Testis (tissue), 3 donors: Measurements from ENCODE around the gene EXOC4. TPM values are rescaled to one million over a fixed set of nuclear protein-coding genes. Genes with fewer than 3 reads are reported as not detected.

ENCODE experiments used
- DNase-seq: peaks from one replicate; pipeline ENCODE4 v3.0.0-alpha.2; 2019
- H3K27ac ChIP-seq, 2 donors: fragments of 200-600 bp; sonication (generic); one replicate each; pipeline ENCODE4 v1.5.1; 2019
- H3K27me3 ChIP-seq: fragments of 200-600 bp; sonication (generic); one replicate; pipeline ENCODE4 v1.5.1; 2019
- H3K36me3 ChIP-seq: fragments of 200-600 bp; sonication (generic); one replicate; pipeline ENCODE4 v1.5.1; 2017; ENCODE audit warnings: low read depth; ENCODE audit errors: missing control alignments
- H3K4me1 ChIP-seq: fragments of 200-600 bp; sonication (generic); one replicate; pipeline ENCODE4 v1.5.1; 2019
- H3K4me3 ChIP-seq, 2 donors: fragments of 200-600 bp; sonication (generic); one replicate each; pipeline ENCODE4 v1.5.1; 2017 to 2019
- H3K9me3 ChIP-seq: fragments of 200-600 bp; sonication (generic); one replicate; pipeline ENCODE4 v1.5.1; 2017
- POLR2A ChIP-seq: fragments of 450-650 bp; IDR thresholded peaks from one replicate; pipeline ENCODE4 v1.6.1; 2017; ENCODE audit warnings: antibody characterized with exemption, mild to moderate bottlenecking, moderate library complexity
- WGBS, 2 donors: methylation state at CpG; one replicate each; pipeline ENCODE4 v1.1.5; 2018; 5-methylcytosine and 5-hydroxymethylcytosine counted together
- intact Hi-C: fragments of 100-400 bp; cut with DNase I; formaldehyde crosslinking; loops from one replicate; pipeline ENCODE4 v1.15.1; 2023; ENCODE audit warnings: low total_unique reads
- polyA plus RNA-seq: library from polyadenylated mRNA; stranded (reverse); fragments of 350-450 nt; fragmentation: Illumina TruSeq; extraction: RNeasy Lipid Tissue Mini Kit (QIAGEN cat#74804); gene quantifications from one replicate; pipeline ENCODE4 v1.2.3, GENCODE V29; 2014; ENCODE audit warnings: low read depth, low replicate concordance; ENCODE audit not compliant: insufficient read depth
- total RNA-seq, 2 donors: library from RNA; depleted of rRNA; stranded (reverse); fragments of >200 nt; gene quantifications; one replicate each; pipeline ENCODE4 v1.2.3, GENCODE V29; 2016
- TF ChIP-seq, protein P1 (sequence below), 3 experiments: fragments of 450-650 bp in 2 of 3; fragments of 200-600 bp in 1 of 3; sonication (generic) in 1 of 3; IDR thresholded peaks; one replicate each; pipeline ENCODE4 v1.5.1; 2016 to 2019; ENCODE audit warnings: antibody characterized with exemption in 3 of 3, mild to moderate bottlenecking in 2 of 3, moderate library complexity in 1 of 3

Gene EXOC4
- total and polyA plus RNA-seq, 3 donors from 2014 or later: 47.4 to 169 (median 142) TPM

DNA sequence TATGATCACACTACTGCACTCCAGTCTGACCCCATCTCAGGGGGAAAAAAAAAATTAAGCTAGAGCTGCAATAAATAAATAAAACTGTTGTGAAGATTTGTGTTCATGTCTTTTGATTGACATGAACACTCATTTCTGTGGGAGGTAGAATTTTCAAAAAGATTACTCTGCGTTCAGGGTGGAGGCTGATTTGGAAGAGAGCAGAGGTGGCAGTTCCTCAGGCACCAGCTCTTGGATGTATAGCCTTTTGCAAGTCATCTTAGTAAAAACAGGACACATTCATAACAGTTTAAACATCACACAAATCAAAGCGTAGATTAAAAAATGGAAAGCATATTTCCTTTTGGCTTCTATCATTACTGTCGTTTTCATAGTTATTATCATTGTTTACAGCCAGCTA is 630.7 kb downstream of the EXOC4 start:
- TF ChIP-seq, protein P1, sequence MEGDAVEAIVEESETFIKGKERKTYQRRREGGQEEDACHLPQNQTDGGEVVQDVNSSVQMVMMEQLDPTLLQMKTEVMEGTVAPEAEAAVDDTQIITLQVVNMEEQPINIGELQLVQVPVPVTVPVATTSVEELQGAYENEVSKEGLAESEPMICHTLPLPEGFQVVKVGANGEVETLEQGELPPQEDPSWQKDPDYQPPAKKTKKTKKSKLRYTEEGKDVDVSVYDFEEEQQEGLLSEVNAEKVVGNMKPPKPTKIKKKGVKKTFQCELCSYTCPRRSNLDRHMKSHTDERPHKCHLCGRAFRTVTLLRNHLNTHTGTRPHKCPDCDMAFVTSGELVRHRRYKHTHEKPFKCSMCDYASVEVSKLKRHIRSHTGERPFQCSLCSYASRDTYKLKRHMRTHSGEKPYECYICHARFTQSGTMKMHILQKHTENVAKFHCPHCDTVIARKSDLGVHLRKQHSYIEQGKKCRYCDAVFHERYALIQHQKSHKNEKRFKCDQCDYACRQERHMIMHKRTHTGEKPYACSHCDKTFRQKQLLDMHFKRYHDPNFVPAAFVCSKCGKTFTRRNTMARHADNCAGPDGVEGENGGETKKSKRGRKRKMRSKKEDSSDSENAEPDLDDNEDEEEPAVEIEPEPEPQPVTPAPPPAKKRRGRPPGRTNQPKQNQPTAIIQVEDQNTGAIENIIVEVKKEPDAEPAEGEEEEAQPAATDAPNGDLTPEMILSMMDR (IDR thresholded peaks at IDR 0.05): no peak
- no peak for TF ChIP-seq POLR2A
- no peak overlapping the region for H3K4me3 ChIP-seq
- DNase-seq: no peak
- no peaks in the 10 kb centered on the region for H3K9me3 ChIP-seq
- no peak overlapping the region for H3K27ac ChIP-seq
- H3K27me3 ChIP-seq: no peaks in the 10 kb centered on the region
- H3K4me1 ChIP-seq: no peaks in the 10 kb centered on the region
- WGBS, 2 donors: 68 to 84% methylated on average over 3 of the region's 3 CpGs
- intact Hi-C loops: no loop called here
- H3K36me3 ChIP-seq: no peaks in the 10 kb centered on the region

DNA sequence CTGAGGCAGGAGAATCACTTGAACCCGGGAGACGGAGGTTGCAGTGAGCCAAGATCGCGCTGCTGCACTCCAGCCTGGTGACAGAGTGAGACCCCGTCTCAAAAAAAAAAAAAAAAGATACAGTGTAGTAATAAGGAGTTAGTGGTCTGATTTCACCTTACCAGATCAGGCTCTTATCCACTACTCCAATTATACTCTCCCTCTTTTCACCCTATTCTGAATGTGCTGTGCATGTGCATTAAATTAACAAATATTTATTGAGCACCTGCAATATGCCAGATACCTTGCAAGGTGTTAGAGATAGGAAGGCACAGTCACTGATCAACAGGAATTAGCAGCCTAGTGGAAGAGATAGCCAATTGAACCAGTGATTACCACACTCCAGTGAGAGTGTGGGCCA is 632.3 kb downstream of the EXOC4 start:
- no peak overlapping the region for H3K4me3 ChIP-seq
- H3K27ac ChIP-seq: no peak overlapping the region
- DNase-seq: no peak
- 97% methylated on average over 5 of the region's 5 CpGs for WGBS, 2 donors
- no peak for TF ChIP-seq POLR2A
- TF ChIP-seq, protein P1 (IDR thresholded peaks at IDR 0.05): no peak
- no peaks in the 10 kb centered on the region for H3K9me3 ChIP-seq
- intact Hi-C loops: no loop called here
- no peaks in the 10 kb centered on the region for H3K27me3 ChIP-seq
- no peaks in the 10 kb centered on the region for H3K36me3 ChIP-seq
- H3K4me1 ChIP-seq: no peaks in the 10 kb centered on the region

GRCh38 chr7:133886086-133886485 is 633.2 kb downstream of the EXOC4 start:
- Histone ChIP-seq H3K27ac (no peak overlapping the region), H3K27me3 (no peaks in the 10 kb centered on the region), H3K4me3 (no peak overlapping the region), H3K4me1 (no peaks in the 10 kb centered on the region), H3K9me3 (no peaks in the 10 kb centered on the region), H3K36me3 (no peaks in the 10 kb centered on the region)
- no peak for DNase-seq
- WGBS, 2 donors: 60 to 66% methylated on average over 3 of the region's 3 CpGs
- intact Hi-C loops: no loop called here
- no peak for TF ChIP-seq POLR2A
- TF ChIP-seq, protein P1 (IDR thresholded peaks at IDR 0.05): no peak

- DNase-seq: no peak
- H3K4me1 ChIP-seq: no peaks in the 10 kb centered on the region
- H3K27me3 ChIP-seq: no peaks in the 10 kb centered on the region
- no peak for TF ChIP-seq POLR2A
- TF ChIP-seq, protein P1 (IDR thresholded peaks at IDR 0.05): no peak
- 82 to 85% methylated on average over 2 of the region's 2 CpGs for WGBS, 2 donors
- no peak overlapping the region for H3K4me3 ChIP-seq
- H3K36me3 ChIP-seq: no peaks in the 10 kb centered on the region
- H3K27ac ChIP-seq: no peak overlapping the region
- intact Hi-C loops: no loop called here
- H3K9me3 ChIP-seq: no peaks in the 10 kb centered on the region
These were observed 633.9 kb downstream of the EXOC4 start for GRCh38 chr7:133886797-133887196.

DNA sequence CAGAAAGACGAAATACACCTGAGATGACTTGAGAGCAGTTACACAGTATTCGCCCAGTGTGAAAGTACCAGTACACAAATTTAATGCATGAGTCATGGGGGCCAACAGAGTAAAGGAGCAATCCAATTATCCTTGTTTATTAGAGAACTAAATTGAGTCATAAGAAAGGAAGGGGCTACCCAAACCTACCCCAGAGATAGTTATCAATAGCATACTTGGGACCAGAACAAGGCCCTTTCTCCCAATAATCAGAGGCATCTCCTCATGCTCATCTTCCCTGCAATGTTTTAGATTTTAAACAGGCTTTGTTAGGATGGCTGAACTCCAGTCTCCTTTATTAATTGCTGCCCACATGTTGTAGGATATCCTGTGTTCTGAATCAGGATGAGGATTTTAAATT is 634.6 kb downstream of the EXOC4 start:
- H3K27me3 ChIP-seq: no peaks in the 10 kb centered on the region
- DNase-seq: no peak
- intact Hi-C loops: no loop called here
- H3K36me3 ChIP-seq: no peaks in the 10 kb centered on the region
- no peak overlapping the region for H3K4me3 ChIP-seq
- no peaks in the 10 kb centered on the region for H3K9me3 ChIP-seq
- WGBS, 2 donors: 92 to 94% methylated on average over 2 of the region's 2 CpGs
- H3K27ac ChIP-seq: no peak overlapping the region
- no peak for TF ChIP-seq POLR2A
- TF ChIP-seq, protein P1 (IDR thresholded peaks at IDR 0.05): no peak
- H3K4me1 ChIP-seq: no peaks in the 10 kb centered on the region
